Lung microvascular endothelial cell (primary cell): ENCODE measurements around the gene APOE. TPM values are rescaled to one million over a fixed set of nuclear protein-coding genes. Genes with fewer than 3 reads are reported as not detected.
"Not testable (repeated sequence)": the region's sequence is repeated elsewhere in the genome, so short reads cannot be mapped to it uniquely, and the experiment has no call there.

Experiments used
- DNase-seq, 2 donors: peaks; one replicate each; pipeline versions ENCODE4 v3.0.0 to v3.0.0-alpha.2; 2010; ENCODE audit warnings: low read depth in 2 of 2
- total RNA-seq: library from RNA; depleted of rRNA; stranded (reverse); fragments of >200 nt; gene quantifications from 2 replicates; pipeline ENCODE4 v1.2.1, GENCODE V29; 2014

The APOE gene
- 1.3 and 2.4 TPM in 2 replicates for total RNA-seq

DNA sequence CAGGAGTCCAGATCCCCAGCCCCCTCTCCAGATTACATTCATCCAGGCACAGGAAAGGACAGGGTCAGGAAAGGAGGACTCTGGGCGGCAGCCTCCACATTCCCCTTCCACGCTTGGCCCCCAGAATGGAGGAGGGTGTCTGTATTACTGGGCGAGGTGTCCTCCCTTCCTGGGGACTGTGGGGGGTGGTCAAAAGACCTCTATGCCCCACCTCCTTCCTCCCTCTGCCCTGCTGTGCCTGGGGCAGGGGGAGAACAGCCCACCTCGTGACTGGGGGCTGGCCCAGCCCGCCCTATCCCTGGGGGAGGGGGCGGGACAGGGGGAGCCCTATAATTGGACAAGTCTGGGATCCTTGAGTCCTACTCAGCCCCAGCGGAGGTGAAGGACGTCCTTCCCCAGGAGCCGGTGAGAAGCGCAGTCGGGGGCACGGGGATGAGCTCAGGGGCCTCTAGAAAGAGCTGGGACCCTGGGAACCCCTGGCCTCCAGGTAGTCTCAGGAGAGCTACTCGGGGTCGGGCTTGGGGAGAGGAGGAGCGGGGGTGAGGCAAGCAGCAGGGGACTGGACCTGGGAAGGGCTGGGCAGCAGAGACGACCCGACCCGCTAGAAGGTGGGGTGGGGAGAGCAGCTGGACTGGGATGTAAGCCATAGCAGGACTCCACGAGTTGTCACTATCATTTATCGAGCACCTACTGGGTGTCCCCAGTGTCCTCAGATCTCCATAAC lies at the start of gene APOE:
Gene APOE (plus strand): TSS at position 360 of the 724 bp plus-strand sequence. CDS start 829 bp downstream, outside the sequence.
- DNase-seq = no peak

DNA sequence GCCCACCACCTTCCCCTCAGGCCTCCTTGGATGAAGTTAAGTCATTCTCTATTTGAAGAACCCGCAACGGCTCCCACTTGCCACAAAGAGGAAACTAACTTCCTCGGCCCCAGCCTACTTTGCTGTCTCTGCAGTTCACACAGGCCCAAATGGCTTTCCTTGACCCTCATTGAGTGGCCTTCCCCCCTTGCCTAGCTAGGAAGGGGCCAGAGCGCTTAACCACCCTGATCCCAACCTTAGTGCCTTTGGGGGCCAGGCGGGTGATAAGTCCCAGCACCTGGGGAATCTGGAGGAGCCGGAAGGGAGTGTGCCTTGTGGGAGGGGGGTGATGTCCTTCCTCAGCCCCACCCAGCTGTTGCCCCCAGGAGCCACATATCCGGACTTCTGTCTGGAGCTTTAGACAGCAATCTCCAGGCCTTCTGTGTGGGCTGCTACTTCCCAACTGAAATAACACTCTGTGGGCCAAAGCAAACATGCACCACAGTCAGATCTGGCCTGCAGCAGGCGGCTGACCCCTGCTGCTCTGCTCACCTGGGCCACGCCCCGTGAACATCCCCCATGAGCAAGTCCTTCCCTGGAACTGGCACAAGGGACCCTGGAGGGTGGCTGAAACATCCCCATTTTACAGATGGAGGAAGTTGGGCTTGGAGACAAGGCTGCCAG lies 49.0 kb upstream of the APOE start:
- peak; percentile 37 to 80 for DNase-seq

DNA sequence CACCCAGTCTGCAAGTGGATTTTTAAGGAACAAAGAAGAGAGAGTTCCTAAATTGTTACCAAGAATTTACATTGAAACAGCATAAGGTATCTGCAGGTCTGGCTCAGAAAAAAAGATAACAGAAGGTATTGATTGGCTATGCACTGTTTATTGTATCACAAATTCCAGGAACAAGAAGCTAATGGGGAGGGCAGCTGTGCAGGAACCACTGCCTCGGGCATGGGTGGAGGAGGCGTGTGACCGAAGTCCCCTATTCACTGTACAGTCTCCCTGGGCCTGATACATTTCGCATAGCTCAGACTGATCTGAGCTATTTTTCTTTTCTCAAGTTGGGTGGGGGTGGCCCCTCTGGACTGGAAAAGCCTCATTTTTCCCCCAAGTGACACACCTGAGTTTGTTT lies 47.8 kb upstream of the APOE start:
- DNase-seq = no peak

DNA sequence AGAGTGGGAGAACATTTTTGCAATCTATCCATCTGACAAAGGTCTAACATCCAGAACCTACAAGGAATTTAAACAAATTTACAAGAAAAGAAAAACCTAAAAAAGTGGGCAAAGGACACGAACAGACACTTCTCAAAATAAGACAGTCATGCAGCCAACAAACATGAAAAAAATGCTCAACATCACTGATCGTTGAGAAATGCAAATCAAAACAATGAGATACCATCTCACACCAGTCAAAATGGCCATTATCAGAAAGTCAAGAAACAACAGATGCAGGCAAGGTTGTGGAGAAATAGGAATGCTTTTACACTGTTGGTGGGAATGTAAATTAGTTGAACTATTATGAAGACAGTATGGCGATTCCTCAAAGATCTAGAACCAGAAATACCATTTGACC lies 44.0 kb upstream of the APOE start:
- not testable (repeated sequence) for DNase-seq

DNA sequence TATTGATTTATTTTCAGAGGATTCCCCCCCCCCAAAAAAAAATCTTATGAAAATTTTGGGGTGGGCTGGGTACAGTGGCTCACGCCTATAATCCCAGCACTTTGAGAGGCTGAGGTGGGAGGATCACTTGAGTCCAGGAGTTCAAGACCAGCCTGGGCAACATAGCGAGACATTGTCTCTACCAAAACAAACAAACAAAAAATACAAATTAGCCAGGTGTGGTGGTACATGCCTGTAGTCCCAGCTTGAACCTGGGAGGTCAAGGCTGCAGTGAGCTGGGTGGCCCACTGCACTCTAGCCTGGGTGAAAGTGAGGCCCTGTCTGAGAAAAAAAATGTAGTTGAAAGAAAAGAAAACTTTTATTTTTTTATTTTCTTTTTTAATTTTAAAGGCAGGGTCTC lies 41.6 kb upstream of the APOE start:
- no peak for DNase-seq

DNA sequence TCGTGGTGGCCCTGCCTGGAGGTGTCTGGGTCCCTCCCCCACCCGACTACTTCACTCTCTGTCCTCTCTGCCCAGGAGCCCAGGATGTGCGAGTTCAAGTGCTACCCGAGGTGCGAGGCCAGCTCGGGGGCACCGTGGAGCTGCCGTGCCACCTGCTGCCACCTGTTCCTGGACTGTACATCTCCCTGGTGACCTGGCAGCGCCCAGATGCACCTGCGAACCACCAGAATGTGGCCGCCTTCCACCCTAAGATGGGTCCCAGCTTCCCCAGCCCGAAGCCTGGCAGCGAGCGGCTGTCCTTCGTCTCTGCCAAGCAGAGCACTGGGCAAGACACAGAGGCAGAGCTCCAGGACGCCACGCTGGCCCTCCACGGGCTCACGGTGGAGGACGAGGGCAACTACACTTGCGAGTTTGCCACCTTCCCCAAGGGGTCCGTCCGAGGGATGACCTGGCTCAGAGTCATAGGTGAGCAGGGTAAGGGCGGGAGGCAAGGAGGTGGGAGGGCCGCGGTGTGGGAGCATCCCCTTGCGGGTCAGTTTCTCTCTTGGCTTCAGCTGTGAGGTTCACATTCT lies 40.3 kb upstream of the APOE start:
- no peak for DNase-seq

DNA sequence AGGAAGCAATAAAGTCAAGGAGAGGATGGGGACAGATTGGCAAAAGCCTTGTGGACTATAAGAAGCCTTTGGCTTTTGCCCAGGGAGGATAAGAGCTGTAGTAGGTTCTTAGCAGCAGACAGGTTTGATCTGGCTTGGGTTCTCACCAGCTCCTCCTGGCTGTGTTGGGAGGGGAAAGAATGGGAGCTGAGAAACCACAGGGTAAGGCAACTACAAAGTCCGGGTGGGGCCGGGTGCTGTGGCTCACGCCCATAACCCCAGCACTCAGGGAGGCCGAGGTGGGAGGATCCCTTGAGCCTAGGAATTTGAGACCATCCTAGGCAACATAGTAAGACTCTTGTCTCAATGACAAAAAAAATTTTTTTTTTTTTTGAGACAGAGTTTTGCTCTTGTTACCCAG lies 38.9 kb upstream of the APOE start:
- no peak for DNase-seq

DNA sequence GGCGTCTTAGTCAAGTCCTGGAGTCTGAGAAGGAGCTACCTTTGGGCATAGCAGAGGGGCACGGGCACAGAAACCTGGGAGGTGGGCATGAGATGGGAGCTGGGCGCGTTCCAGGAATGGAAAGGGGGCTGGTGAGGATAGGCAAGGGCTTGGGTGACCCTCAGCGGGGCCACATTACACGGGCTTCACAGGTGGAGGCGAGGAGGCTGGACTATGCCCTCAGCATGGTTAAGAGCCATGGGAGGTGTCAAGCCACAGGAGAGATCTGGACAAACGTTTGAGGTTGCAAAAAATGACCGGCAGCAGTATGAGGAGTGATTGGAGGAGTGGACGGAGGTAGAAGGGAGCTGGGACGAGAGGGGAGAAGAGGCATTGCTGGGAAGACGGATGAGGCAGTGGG lies 38.0 kb upstream of the APOE start:
- DNase-seq = no peak

DNA sequence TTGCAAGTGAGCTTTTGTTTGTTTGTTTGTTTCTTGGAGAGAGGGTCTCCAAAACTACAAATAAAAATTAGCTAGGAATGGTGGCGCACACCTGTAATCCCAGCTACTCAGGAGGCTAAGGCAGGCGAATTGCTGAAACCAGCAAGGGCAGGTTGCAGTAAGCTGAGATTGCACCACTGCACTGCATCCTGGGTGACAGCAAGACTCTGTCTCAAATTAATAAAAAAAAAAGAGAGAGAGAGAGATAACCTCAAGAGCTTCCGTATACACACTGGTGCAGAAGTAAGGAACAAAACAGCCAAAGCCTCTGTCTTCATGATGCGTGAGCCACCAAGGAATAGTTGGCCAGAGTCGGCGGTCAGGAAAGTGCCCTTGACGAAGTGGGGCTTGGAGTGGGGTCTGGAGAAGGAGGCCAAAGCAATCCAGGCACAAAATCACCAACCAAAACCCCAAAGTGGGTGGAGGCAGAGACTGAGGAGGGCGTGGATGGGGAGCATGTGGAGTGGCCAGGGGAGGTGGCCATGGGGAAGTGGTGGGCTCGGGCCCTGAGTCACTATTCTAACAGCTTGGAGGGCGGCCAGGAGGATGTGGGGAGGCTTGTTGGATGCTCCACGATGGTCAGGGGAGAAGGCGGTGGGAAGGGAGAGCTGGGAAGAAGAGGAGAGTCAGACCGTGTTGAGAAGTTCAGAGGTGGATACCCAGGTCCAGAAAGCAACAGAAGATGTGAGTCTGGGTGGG lies 35.7 kb upstream of the APOE start:
- DNase-seq = peak; percentile 34 to 81

DNA sequence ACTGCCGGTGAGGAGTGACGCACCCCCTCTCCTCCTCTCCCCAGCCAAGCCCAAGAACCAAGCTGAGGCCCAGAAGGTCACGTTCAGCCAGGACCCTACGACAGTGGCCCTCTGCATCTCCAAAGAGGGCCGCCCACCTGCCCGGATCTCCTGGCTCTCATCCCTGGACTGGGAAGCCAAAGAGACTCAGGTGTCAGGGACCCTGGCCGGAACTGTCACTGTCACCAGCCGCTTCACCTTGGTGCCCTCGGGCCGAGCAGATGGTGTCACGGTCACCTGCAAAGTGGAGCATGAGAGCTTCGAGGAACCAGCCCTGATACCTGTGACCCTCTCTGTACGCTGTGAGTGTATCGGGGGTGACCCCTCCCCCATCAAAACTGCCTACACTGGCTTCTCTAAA lies 33.8 kb upstream of the APOE start:
- no peak for DNase-seq

DNA sequence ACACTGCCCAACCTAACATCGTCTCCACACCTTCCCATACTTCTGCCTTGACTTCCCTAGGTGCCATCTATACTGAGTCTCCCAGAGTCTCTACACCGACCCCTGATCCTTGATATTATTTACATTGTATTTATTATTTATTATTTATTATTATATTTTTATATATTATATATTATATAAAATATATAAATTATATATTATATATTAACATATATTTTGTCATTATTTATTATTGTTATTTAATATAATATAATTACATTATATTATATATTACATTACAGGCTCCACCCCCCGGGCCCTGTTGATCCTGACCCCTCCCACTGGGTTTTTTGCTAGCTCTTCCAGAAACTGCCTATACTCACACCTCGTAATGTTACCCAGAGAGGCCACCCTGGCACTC lies 32.9 kb upstream of the APOE start:
- no peak for DNase-seq

DNA sequence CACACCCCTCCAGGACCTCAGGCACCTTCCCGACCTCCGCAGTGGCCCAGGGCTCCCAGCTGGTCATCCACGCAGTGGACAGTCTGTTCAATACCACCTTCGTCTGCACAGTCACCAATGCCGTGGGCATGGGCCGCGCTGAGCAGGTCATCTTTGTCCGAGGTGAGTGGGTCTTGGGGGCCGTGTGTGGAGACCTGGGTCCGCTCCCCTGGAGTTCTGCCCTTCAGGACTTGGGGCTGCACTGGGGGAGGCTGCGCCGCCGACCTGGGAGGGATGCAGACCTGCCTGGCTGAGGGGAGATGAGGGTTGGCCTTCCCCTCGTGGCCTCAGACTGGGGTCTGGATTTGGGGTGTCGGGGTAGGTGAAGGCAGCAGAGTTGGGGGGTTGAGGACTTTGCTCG lies 31.3 kb upstream of the APOE start:
- no peak for DNase-seq

DNA sequence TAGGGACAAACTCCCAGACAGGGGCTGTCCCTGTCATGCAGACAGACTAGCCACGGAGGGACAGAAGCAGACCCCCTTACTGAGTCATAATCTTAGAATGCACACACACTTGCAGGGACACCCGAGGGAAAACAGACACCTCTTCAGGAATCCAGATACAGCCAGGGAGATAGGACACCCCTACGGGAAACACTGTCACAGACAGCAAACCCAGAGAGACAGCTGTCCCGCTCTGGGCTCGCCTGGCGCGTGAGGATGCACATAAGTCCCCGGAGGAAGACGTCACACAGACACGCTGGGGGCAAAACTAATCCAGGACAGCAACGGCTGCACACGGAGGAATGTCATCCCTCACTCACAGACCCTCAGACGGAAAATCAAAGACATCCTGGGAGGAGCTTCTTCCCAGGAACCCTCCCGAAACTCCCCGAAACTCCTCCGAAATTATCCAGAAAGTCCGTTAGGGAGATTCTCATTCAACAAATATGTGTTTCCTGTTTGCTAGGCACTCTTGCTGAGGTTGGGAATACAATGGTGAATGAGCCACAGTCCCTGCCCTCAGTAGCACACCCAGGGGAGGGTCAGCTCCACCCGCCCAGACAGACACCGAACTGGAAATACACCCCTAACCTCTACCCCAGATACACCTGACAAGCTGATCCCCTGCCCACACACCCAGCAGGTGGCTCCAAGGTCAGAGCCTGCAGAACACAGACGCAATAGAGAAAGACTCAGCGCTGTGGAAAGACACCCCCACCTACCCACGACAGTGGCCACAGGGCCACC lies 29.7 kb upstream of the APOE start:
- peak; percentile 49 to 54 for DNase-seq

DNA sequence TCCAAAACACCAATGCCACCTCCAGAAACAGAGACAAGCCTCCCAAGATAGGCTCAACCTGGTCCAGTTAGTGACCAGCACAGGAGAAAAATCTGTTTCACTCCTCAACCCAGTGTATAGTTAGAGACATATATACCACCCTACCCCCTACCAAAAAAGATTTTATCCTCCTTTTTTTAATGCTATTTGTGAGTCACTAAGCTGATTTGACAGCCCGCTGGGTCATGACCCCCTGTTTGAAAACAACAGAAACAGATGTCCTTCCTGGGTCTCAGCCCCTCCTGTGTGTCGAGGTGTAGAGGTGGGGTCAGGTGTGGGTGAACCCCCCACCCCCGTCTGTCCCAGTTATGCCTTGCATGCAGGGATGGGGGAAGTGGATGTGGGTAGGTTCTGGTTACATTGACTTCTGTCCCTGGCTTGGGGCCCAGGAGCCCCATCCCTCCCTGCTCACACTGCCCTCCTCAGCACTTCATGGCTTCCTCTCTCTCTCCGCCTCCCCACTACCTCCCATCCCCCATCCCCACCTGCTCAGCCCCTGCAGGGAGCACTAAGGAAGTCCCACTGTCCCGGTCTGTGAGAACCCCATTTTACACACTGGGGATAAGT lies 28.6 kb upstream of the APOE start:
- DNase-seq = peak in 1 of 2 donors; percentile 19

DNA sequence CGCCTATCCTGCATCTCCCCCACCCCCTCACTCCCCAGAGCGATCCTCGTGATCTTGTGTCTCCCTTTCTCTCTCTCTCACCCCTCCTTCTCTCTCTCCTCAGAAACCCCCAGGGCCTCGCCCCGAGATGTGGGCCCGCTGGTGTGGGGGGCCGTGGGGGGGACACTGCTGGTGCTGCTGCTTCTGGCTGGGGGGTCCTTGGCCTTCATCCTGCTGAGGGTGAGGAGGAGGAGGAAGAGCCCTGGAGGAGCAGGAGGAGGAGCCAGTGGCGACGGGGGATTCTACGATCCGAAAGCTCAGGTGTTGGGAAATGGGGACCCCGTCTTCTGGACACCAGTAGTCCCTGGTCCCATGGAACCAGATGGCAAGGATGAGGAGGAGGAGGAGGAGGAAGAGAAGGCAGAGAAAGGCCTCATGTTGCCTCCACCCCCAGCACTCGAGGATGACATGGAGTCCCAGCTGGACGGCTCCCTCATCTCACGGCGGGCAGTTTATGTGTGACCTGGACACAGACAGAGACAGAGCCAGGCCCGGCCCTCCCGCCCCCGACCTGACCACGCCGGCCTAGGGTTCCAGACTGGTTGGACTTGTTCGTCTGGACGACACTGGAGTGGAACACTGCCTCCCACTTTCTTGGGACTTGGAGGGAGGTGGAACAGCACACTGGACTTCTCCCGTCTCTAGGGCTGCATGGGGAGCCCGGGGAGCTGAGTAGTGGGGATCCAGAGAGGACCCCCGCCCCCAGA lies 27.3 kb upstream of the APOE start:
- DNase-seq = no peak

DNA sequence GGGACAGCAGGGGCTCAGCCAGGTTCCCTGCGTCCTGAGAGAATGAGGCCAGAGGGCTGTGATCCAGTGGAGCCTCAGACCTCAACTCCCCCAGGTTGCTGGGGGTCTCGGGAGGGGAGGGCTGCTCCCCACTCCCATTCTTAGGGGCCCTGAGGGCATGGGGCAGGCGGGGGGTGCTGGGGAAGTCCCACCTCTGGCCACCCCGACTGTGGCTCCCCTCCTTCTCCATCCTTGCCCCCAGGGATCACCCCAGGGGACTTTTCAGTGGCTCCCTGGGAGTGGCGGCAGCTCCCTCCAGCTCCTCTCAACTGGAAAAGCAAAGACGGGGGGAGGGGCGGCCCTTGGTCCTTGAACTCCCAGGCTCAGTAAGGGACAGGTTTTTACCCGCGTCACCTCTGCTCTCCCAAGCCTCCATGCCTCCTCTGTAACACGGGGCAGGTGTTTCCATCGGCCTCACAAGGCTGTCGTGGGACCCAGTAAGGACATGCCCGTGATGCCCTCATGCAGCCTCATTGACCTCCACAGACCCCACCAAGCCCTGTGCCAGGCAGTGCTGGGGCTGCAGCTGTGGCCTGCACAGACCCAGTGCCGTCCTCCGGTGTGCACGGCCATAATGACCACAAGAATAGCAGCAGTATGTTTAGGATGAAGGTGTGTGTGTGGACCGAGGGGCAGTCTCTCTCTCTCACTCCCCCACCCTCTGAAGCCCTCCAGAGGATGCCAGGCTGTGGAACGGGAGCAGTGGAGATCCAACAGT lies 26.1 kb upstream of the APOE start:
- no peak for DNase-seq

DNA sequence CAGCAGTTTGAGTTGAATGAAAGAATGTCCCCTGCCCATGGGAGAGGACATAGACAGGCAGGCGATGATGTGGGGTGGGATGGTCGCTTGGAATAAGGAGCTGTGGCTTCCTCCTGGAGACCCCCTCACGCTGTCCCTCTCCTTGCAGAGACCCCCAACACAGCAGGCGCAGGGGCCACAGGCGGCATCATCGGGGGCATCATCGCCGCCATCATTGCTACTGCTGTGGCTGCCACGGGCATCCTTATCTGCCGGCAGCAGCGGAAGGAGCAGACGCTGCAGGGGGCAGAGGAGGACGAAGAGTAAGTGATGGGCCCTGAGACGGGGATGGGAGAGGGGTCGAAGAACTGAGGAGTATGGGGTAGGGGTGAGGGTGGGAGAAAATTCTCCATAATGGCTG lies 23.5 kb upstream of the APOE start:
- DNase-seq = no peak

DNA sequence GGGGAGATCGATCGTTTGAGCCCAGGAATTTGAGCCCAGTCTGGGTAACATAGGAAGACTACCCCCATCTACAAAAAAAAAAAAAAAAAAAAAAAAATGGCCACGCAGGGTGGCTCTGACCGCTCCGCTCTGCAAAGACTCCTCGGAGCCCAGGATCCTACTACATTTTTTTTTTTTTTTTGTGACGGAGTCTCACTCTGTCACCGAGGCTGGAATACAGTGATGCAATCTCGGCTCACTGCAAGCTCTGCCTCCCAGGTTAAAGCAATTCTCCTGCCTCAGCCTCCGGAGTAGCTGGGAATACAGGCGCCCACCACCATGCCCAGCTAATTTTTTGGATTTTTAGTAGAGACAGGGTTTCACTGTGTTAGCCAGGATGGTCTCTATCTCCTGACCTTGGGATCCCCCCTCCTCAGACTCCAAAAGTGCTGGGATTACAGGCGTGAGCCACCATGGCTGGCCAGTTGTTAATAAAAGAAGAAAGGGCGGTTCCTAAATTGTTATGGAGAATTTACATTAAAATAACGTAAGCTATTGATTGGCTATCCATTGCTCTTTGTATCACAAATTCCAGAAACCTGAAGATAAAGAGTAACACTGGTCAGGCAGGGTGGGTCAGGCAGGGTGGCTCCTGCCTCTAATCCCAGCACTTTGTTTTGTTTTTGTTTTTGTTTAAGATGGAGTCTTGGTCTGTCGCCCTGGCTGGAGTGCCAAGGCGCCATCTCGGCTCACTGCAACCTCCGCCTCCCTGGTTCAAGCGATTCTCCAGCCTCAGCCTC lies 22.8 kb upstream of the APOE start:
- not testable (repeated sequence) for DNase-seq

DNA sequence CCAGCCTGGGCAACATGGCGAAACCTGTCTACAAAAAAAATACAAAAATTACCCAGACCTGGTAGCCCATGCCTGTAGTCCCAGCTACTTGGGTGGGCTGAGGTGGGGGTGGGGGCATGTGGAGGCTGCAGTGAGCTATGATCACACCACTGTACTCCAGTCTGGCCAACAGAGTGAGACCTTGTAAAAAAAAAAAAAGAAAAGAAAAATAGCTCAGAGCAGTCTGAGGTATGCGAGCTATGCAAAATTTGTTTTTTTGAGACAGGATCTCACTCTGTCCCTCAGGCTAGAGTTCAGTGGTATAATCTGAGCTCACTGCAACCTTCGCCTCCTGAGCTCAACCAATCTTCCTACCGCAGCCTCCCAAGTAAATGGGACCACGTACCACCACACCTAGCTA lies 21.7 kb upstream of the APOE start:
- DNase-seq = no peak
